ENCODE data around the gene STRN4. TPM values are rescaled to one million over a fixed set of nuclear protein-coding genes. Genes with fewer than 3 reads are reported as not detected.

STRN4 gene, protein sequence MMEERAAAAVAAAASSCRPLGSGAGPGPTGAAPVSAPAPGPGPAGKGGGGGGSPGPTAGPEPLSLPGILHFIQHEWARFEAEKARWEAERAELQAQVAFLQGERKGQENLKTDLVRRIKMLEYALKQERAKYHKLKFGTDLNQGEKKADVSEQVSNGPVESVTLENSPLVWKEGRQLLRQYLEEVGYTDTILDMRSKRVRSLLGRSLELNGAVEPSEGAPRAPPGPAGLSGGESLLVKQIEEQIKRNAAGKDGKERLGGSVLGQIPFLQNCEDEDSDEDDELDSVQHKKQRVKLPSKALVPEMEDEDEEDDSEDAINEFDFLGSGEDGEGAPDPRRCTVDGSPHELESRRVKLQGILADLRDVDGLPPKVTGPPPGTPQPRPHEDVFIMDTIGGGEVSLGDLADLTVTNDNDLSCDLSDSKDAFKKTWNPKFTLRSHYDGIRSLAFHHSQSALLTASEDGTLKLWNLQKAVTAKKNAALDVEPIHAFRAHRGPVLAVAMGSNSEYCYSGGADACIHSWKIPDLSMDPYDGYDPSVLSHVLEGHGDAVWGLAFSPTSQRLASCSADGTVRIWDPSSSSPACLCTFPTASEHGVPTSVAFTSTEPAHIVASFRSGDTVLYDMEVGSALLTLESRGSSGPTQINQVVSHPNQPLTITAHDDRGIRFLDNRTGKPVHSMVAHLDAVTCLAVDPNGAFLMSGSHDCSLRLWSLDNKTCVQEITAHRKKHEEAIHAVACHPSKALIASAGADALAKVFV
- polyA plus RNA-seq (2013, experiment 1 of 2), result 68.0 TPM
- 72.1 TPM for polyA plus RNA-seq (2013, experiment 2 of 2)

DNA sequence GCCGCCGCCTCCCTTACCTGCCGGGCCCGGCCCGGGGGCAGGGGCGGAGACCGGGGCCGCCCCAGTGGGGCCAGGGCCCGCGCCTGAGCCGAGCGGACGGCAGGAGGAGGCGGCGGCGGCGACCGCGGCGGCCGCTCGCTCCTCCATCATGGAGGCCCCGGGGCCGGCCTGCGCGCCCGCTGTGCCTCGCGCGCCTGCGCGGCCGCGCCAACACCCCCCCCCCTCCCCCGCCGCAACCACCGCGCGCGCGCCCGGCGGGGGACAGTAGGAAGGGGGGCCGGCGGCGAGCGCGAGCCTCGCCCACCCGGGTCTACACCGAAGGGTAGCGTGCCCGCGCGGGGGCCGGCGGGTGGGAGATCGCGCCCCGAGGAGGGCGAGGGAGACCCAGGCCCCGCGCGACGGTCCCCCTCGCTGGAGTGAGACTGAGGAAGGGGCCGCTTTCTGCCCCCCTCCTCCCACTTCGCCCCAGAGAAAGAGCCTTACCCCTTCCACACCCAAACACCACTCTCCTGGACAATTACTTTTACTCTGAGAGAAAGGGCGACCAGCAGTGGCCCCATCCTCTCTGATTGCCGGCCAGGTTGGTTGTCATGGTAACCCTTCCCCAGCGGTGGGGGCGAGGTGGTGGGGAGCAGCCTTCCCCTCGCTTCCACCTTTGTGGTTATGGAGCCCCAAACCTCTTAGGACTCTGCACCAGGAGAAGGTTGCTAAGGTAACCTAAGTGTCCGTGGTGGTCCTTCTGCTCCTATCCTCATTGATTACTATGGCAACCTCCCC lies at the start of gene STRN4:
Gene STRN4, minus strand, starts transcription at position 170 of the 777 bp plus-strand sequence. Its CDS starts 20 bp downstream, at position 150.
- H3K27ac ChIP-seq (ENCODE audit: low read depth, low read length), result peak within 1 kb of the TSS; percentile 93
- 1% methylated on average over 71 of the region's 74 CpGs for WGBS
- peaks cover 14% of the 10 kb centered on the region for H3K4me1 ChIP-seq (ENCODE audit: insufficient read depth, low read length)
- H3K27me3 ChIP-seq (ENCODE audit: insufficient read depth, low read length), result no peaks in the 10 kb centered on the region
- peak within 1 kb of the TSS; percentile 99 for H3K4me3 ChIP-seq (ENCODE audit: low read length)
- no peaks in the 10 kb centered on the region for H3K9me3 ChIP-seq (ENCODE audit: insufficient read depth, low read depth, low read length)
- H3K9ac ChIP-seq (ENCODE audit: low read depth, low read length), result peak within 1 kb of the TSS; percentile 97
- peaks cover 20% of the 10 kb centered on the region for H3K36me3 ChIP-seq (ENCODE audit: insufficient read depth, low read length)

DNA sequence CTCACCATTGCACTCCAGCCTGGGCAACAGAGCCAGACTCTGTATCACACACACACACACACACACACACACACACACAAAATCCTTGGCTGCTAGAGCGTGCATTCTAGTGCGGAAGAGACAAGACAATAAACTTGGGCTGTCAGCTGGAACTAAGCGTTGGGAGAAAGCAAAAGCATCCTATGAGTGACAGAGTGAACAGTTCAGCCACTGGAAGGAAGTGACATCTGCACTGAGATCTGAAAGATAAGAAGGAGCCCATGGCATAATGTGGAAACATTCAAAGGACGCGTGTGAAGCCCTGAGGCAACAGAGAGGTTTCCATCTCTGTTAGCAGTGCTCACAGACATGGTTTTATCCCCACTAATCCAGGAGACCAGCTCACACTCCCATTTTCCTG lies 45.7 kb upstream of the STRN4 start:
- WGBS, result 92% methylated on average over 5 of the region's 5 CpGs
- H3K4me1 ChIP-seq (ENCODE audit: insufficient read depth, low read length), result no peaks in the 10 kb centered on the region
- H3K27me3 ChIP-seq (ENCODE audit: insufficient read depth, low read length), result peaks cover 3% of the 10 kb centered on the region
- H3K36me3 ChIP-seq (ENCODE audit: insufficient read depth, low read length), result no peaks in the 10 kb centered on the region
- no peaks in the 10 kb centered on the region for H3K9me3 ChIP-seq (ENCODE audit: insufficient read depth, low read depth, low read length)
- H3K27ac ChIP-seq (ENCODE audit: low read depth, low read length), result no peak overlapping the region
- no peak overlapping the region for H3K4me3 ChIP-seq (ENCODE audit: low read length)
- H3K9ac ChIP-seq (ENCODE audit: low read depth, low read length), result no peak overlapping the region

DNA sequence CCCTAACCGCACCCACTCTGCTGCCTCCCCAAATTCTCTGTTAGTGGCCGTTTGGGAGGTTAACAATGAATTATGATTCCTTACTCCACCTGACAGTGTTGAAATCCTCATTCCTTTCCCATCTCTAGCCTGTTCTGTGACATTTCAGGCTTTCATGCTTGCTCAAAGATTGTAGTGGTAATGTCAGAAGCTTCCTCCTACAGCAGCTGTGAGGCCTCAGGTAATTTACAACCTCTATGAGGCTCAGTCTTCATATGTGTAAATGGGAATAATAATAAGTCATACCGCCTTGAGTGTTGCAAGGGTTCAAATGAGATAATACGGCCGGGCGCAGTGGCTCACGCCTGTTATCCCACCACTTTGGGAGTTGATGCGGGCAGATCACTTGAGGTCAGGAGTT lies 43.1 kb upstream of the STRN4 start:
- no peaks in the 10 kb centered on the region for H3K9me3 ChIP-seq (ENCODE audit: insufficient read depth, low read depth, low read length)
- WGBS, result 93% methylated on average over 8 of the region's 8 CpGs
- H3K4me1 ChIP-seq (ENCODE audit: insufficient read depth, low read length), result no peaks in the 10 kb centered on the region; the same call in 1 of the 2 replicates
- H3K27me3 ChIP-seq (ENCODE audit: insufficient read depth, low read length), result peaks cover 3% of the 10 kb centered on the region; the same call in 1 of the 2 replicates
- peaks cover 11% of the 10 kb centered on the region; the same call in 1 of the 2 replicates for H3K36me3 ChIP-seq (ENCODE audit: insufficient read depth, low read length)
- H3K4me3 ChIP-seq (ENCODE audit: low read length), result no peak overlapping the region
- no peak overlapping the region for H3K9ac ChIP-seq (ENCODE audit: low read depth, low read length)
- no peak overlapping the region for H3K27ac ChIP-seq (ENCODE audit: low read depth, low read length)

DNA sequence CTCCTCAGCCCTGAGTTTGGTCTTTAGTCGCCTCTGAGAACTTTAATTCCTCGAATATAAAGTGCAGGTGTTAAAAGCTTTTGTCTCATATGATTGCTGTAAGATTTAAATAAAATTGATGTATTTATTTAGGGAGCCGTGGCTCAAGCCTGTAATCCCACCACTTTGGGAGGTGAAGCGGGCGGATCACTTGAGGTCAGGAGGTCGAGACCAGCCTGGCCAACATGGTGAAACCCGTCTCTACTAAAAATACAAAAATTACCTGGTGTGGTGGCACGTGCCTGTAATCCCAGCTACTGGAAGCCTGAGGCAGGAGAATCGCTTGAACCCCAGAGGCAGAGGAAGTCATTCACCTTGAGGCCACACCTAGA lies 42.7 kb upstream of the STRN4 start:
- Histone ChIP-seq H3K36me3 (ENCODE audit: insufficient read depth, low read length) (peaks cover 13% of the 10 kb centered on the region), H3K9ac (ENCODE audit: low read depth, low read length) (no peak overlapping the region), H3K27me3 (ENCODE audit: insufficient read depth, low read length) (peaks cover 3% of the 10 kb centered on the region; the same call in 1 of the 2 replicates), H3K27ac (ENCODE audit: low read depth, low read length) (no peak overlapping the region), H3K4me1 (ENCODE audit: insufficient read depth, low read length) (peaks cover 2% of the 10 kb centered on the region), H3K4me3 (ENCODE audit: low read length) (peak overlapping the region; percentile 14; the same call in 1 of the 2 replicates), H3K9me3 (ENCODE audit: insufficient read depth, low read depth, low read length) (no peaks in the 10 kb centered on the region)
- WGBS, result 42% methylated on average over 9 of the region's 9 CpGs

DNA sequence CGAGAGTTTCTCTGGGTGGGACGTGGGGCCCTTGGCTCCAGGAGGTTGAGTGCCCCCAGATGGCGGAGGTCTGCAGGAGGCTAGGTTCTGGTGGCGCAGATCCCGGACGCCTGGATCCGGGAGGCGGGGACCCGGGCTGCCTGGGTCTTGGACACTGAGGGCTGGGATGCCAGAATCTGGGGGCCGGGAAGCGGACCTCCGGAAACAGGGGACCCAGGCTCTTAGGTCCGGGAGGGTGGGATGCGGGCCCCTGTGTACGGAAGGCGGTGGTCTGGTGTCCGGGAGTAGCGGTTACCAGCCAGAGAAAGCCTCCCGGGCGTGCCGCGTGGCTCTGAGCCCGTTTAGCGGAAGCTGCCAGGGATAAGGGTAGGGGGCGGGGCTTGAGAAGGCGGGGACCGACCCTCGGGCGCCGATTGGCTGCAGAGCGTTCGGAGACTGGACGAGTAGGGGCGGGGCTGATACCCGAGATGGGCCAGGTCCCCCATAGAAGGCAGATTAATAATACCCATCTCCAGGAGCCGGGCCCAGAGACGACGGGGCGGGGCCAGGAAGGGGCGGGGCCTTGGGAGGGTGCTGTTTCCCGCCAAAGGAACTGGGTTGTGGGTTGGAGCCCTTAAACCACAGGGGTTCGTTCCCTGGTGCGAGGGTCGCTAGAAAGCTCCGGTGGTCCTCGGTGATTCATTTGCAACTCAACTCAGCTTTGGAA lies 42.2 kb upstream of the STRN4 start, which contains the start of gene SLC1A5:
Gene SLC1A5, minus strand, starts transcription at position 333 of the 706 bp plus-strand sequence. CDS start 629 bp downstream, outside the sequence.
- H3K4me3 ChIP-seq (ENCODE audit: low read length), result peak within 1 kb of the TSS; percentile 100
- peaks cover 19% of the 10 kb centered on the region for H3K36me3 ChIP-seq (ENCODE audit: insufficient read depth, low read length)
- H3K27ac ChIP-seq (ENCODE audit: low read depth, low read length), result peak within 1 kb of the TSS; percentile 92
- no peaks in the 10 kb centered on the region for H3K9me3 ChIP-seq (ENCODE audit: insufficient read depth, low read depth, low read length)
- H3K9ac ChIP-seq (ENCODE audit: low read depth, low read length), result peak within 1 kb of the TSS; percentile 96
- peaks cover 3% of the 10 kb centered on the region for H3K4me1 ChIP-seq (ENCODE audit: insufficient read depth, low read length)
- under 1% methylated on average over 46 of the region's 46 CpGs for WGBS
- peaks cover 3% of the 10 kb centered on the region; the same call in 1 of the 2 replicates for H3K27me3 ChIP-seq (ENCODE audit: insufficient read depth, low read length)

DNA sequence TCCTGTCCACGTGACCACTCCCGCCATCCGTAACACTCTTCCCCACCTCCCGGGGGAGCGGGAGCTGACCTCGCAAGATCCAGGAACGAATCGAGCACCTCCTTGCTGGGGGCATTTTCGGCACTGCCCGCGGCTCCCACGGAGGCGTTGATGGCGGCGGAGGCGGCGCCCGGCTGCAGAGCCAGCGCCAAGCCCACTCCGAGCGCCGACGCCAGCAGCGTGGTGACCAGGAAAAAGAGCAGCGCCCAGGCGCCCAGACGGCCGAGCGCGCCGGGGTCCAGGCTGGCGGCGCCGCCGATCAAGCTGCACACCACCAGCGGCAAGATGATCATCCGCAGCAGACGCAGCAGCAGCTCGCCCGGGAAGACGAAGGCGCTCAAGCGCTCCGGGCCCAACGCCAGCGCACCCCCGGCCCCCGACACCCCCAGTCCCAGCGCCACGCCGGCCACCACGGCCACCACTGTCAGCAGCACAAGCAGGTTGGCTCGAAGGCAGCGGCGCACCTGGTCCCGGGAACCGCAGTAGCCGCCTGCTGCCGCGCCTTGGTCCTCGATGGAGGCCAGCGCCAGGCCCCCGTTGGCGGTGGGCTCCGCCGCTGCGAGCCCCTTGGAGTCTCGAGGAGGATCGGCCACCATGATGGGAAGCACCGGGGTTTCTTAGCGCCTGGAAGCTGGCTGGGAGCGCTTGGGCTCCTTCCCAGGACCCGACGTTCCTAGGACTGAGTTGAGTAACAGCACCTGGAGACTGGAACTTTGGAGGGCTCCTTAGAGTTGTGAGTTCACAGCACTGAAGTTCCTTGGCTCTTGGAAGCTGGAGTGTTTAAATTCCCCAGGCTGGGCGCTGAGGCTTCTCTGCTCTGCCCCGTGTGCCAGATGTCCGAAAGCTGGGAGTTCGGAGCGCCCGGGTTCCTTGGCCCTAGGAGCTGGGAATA lies 41.3 kb upstream of the STRN4 start:
- Histone ChIP-seq H3K27me3 (ENCODE audit: insufficient read depth, low read length) (peaks cover 3% of the 10 kb centered on the region; the same call in 1 of the 2 replicates), H3K4me1 (ENCODE audit: insufficient read depth, low read length) (peaks cover 3% of the 10 kb centered on the region), H3K9ac (ENCODE audit: low read depth, low read length) (peak overlapping the region; percentile 96), H3K36me3 (ENCODE audit: insufficient read depth, low read length) (peaks cover 26% of the 10 kb centered on the region), H3K4me3 (ENCODE audit: low read length) (peak overlapping the region; percentile 100), H3K9me3 (ENCODE audit: insufficient read depth, low read depth, low read length) (no peaks in the 10 kb centered on the region), H3K27ac (ENCODE audit: low read depth, low read length) (peak overlapping the region; percentile 92)
- WGBS, result under 1% methylated on average over 80 of the region's 80 CpGs

DNA sequence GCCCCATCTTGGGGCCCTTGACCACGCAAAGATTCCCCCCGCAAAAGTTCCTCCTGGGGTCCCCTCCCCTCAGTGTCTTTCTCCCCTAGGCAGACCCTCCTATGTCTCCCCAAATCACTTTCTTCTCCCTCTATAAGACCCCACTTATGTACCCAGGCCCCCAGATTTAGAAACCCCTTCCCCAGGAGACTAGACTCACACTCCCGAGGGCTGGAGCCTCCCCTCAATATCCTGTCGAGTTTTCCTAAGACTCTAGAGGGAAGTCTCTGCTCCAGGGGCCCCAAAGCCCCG lies 40.7 kb upstream of the STRN4 start:
- H3K9me3 ChIP-seq (ENCODE audit: insufficient read depth, low read depth, low read length), result no peaks in the 10 kb centered on the region
- peaks cover 3% of the 10 kb centered on the region; the same call in 1 of the 2 replicates for H3K27me3 ChIP-seq (ENCODE audit: insufficient read depth, low read length)
- peak overlapping the region; percentile 92 for H3K27ac ChIP-seq (ENCODE audit: low read depth, low read length)
- peaks cover 3% of the 10 kb centered on the region for H3K4me1 ChIP-seq (ENCODE audit: insufficient read depth, low read length)
- H3K4me3 ChIP-seq (ENCODE audit: low read length), result peak overlapping the region; percentile 100
- WGBS, result 1% methylated on average over 5 of the region's 5 CpGs
- peak overlapping the region; percentile 96 for H3K9ac ChIP-seq (ENCODE audit: low read depth, low read length)
- H3K36me3 ChIP-seq (ENCODE audit: insufficient read depth, low read length), result peaks cover 32% of the 10 kb centered on the region

DNA sequence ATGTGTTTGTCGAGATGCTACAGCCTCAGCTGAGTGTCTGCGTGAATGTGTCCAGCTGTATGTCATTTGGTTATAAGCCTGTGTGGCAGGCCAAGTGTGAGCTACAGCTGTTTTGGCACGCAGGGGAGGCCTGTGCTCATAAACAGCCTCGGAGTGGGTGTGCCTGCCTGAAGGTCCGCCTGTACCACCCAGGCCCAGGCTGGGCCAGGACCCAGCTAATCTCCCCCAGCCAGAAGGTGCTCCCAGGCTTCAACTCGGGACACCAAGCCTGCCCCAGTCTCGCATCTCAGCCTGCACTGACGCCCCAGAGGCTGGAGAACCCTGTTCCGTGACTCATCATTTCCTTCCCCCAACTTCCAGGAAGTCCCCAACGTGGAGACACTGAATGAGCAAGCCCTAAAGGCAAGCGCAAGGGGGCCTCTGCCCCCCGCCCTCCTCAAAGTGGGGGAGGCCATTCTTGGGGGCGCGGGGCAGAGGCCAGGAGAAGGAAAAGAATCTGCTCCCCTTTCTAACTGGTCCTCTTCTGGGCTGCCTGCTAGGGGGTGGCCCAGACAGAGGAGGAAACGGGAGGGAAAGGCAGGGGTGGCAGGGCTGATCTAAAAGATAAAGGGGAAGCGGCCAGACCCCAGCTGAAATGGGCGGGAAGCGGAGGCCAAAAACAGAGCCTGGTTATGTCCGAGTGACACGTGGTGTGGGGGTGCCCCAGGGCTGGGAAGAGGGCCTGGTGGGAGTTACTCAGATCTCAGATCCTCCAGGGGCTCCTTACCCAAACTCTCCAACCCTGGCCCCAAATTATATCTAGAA lies 40.2 kb upstream of the STRN4 start:
- Histone ChIP-seq H3K9ac (ENCODE audit: low read depth, low read length) (peak overlapping the region; percentile 96), H3K4me1 (ENCODE audit: insufficient read depth, low read length) (peaks cover 3% of the 10 kb centered on the region), H3K9me3 (ENCODE audit: insufficient read depth, low read depth, low read length) (no peaks in the 10 kb centered on the region), H3K36me3 (ENCODE audit: insufficient read depth, low read length) (peaks cover 38% of the 10 kb centered on the region), H3K27ac (ENCODE audit: low read depth, low read length) (peak overlapping the region; percentile 92), H3K4me3 (ENCODE audit: low read length) (peak overlapping the region; percentile 100), H3K27me3 (ENCODE audit: insufficient read depth, low read length) (peaks cover 3% of the 10 kb centered on the region; the same call in 1 of the 2 replicates)
- 7% methylated on average over 20 of the region's 20 CpGs for WGBS

DNA sequence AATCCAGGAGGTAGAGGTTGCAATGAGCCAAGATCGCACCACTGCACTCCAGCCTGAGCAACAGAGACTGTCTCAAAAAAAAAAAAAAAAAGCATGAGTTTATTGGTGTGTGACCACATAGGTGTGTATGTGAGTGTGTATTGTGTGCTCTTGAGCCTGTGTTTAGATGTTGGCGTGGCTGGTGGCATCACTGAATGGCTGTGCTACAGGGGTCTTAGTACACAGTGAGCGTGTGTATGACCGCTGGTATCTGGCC lies 39.7 kb upstream of the STRN4 start:
- Histone ChIP-seq H3K36me3 (ENCODE audit: insufficient read depth, low read length) (peaks cover 43% of the 10 kb centered on the region), H3K27me3 (ENCODE audit: insufficient read depth, low read length) (peaks cover 3% of the 10 kb centered on the region; the same call in 1 of the 2 replicates), H3K27ac (ENCODE audit: low read depth, low read length) (peak overlapping the region; percentile 92; the same call in 1 of the 2 replicates), H3K4me3 (ENCODE audit: low read length) (peak overlapping the region; percentile 100), H3K9ac (ENCODE audit: low read depth, low read length) (peak overlapping the region; percentile 96), H3K4me1 (ENCODE audit: insufficient read depth, low read length) (peaks cover 3% of the 10 kb centered on the region), H3K9me3 (ENCODE audit: insufficient read depth, low read depth, low read length) (no peaks in the 10 kb centered on the region)
- WGBS, result 61% methylated on average over 4 of the region's 4 CpGs
